Cardiac fibroblast (primary cell): ENCODE data around the gene TMSB4X.

Experiments
- DNase-seq, 2 donors: peaks; one replicate each; pipeline versions ENCODE4 v3.0.0 to v3.0.0-alpha.2; 2010; ENCODE audit warnings: low read depth in 2 of 2
- H3K4me3 ChIP-seq, 2 donors: replicated peaks in 1 of 2; 1 replicate in 1 of 2; 2 replicates in 1 of 2; pipeline ENCODE4 v1.5.1; 2011; ENCODE audit warnings: low read depth in 2 of 2, low read length in 2 of 2, mild to moderate bottlenecking in 2 of 2, moderate library complexity in 1 of 2
- CTCF ChIP-seq: IDR thresholded peaks from one replicate; pipeline ENCODE4 v1.5.1; 2011; ENCODE audit warnings: low read depth, mild to moderate bottlenecking, low read length, inconsistent platforms

Gene TMSB4X

DNA sequence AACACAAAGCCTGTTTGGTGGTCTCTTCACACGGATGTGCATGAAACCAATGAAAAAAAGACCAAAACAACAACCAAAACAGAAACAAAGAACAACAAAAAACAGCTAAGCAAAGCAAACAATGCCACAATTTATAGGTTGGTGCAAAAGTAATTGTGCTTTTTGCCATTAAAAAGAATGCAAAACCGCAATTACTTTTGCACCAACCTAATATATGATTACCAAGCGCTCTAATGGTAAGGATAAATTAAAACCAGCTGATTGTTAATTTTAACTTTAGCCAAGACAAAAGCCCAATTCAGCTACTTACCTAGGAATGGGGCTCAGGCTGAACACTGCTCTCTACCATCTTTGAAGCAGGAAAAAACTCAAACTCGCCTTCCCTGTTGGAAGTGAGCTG lies 29.4 kb upstream of the TMSB4X start:
- no peak for TF ChIP-seq CTCF
- no peak overlapping the region for H3K4me3 ChIP-seq
- no peak for DNase-seq

GRCh38 chrX:12946406-12946805 lies 28.5 kb upstream of the TMSB4X start:
- no peak for DNase-seq
- H3K4me3 ChIP-seq = no peak overlapping the region
- TF ChIP-seq CTCF = no peak

DNA sequence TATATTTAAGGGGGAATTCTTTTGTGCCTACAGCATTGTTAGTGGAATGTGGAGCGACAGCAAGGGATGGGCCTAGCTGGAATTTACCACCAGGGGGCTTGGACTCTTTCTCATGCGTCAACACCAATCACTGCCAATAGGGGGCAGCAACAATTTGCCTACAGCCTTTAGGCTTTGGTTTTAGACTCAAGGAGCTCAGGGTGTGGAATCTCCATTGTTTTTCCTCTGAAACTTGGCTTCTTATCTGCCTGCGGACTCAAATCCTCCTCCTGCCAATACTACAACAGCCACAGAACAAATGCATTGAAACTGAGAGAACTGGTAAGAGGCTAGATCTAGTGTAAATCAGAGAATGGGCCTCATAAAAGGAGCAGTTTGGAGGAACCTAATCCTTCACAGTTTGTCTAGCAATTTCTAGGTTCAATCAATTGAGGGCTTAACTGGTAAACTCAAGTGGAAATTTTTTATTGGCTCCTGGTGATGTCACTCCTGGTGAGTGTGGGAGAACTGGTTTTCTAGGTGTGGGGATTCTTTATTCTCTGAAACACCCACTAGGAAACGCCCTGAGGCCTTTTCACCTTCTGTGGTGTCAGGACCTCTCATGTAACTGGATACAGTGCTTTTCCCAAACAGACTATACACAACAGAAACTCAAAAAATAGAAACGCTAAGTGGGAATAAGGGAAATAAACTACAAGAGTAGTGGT lies 27.9 kb upstream of the TMSB4X start:
- peak; percentile 96 for TF ChIP-seq CTCF
- peak; percentile 92 for DNase-seq

GRCh38 chrX:12947545-12948235 lies 27.2 kb upstream of the TMSB4X start:
- TF ChIP-seq CTCF = no peak
- DNase-seq = no peak

More for the DNA sequence above, 27.9 kb upstream of the TMSB4X start:
- no peak overlapping the region for H3K4me3 ChIP-seq

DNA sequence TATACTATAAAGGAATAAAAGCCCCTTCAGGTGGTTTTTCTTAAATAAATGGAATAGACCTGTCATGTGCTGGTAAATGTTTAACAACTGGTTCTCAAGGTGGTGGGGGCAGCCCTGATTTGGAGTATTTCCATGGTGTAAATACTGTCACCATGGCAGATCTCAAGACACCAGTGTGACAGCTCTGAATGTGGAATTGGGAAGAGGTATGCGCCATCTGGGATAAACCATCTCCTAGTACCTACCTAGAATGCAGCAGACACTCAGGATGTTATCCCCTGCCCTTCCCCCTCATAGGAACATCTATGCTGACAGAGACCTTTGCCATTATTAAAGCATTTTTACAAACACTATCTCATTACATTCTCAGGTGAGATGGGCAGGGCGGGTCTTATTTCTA lies 26.4 kb upstream of the TMSB4X start:
- no peak for DNase-seq
- no peak for TF ChIP-seq CTCF
- H3K4me3 ChIP-seq = no peak overlapping the region

More at GRCh38 chrX:12947545-12948235, 27.2 kb upstream of the TMSB4X start:
- H3K4me3 ChIP-seq = no peak overlapping the region

DNA sequence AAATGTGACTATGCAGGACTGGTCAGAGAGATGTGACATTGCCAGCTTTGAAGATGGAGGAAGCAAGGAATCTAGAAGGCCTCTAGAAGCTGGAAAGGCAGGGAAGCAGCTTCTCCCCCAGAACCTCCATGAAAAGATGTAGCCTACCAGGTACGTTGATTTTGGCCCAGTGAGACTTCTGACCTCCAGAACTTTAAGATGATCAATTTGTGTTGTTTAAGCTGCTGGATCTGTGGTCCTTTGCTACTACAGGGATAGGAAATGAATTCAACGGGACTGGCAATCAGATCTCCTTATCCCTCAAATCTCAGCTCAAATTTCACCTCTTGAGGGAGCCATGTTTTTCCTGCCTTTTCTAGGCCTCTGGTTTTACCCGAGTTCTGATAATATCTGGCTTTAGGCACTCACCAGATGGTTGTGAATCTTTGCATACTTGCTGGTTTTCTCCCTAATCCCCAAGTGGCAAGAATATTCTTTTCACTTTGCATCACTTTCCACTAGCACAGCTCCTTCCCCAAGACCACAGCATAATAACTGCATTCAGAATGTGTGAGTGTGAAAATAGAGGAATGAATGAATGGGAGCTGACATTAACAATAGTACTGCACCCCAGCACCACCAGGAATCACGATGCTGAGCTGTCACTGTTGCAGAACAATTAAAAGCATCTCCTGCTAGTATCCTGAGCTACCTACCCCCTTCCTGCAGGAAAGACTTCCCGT lies 25.5 kb upstream of the TMSB4X start:
- DNase-seq = peak; percentile 41 to 56
- no peak overlapping the region for H3K4me3 ChIP-seq
- no peak for TF ChIP-seq CTCF
